Measurements from ENCODE around the gene EBI3.
"Not testable (repeated sequence)": the region's sequence is repeated elsewhere in the genome, so short reads cannot be mapped to it uniquely, and the experiment has no call there.

The EBI3 gene

GRCh38 chr19:4184718-4185352 lies 44.5 kb upstream of the EBI3 start:
- H3K27me3 Mint-ChIP-seq (ENCODE audit: low read depth, poor library complexity) = peaks cover 29% of the 10 kb centered on the region
- no peak for TF ChIP-seq CTCF (IDR thresholded peaks at IDR 0.05)
- H3K4me1 Mint-ChIP-seq = peaks cover 48% of the 10 kb centered on the region
- no peaks in the 10 kb centered on the region for H3K9me3 Mint-ChIP-seq
- no peak overlapping the region for H3K27ac Mint-ChIP-seq
- H3K36me3 Mint-ChIP-seq (ENCODE audit: low read depth) = peaks cover 4% of the 10 kb centered on the region
- no peak for DNase-seq
- H3K4me3 Mint-ChIP-seq = no peak overlapping the region

GRCh38 chr19:4185413-4186086 lies 43.8 kb upstream of the EBI3 start:
- Mint-ChIP-seq H3K4me1 (peaks cover 48% of the 10 kb centered on the region), H3K9me3 (no peaks in the 10 kb centered on the region), H3K27me3 (ENCODE audit: low read depth, poor library complexity) (peaks cover 29% of the 10 kb centered on the region), H3K4me3 (no peak overlapping the region), H3K36me3 (ENCODE audit: low read depth) (no peaks in the 10 kb centered on the region), H3K27ac (no peak overlapping the region)
- no peak for DNase-seq
- TF ChIP-seq CTCF (IDR thresholded peaks at IDR 0.05) = no peak

GRCh38 chr19:4186087-4186993 lies 43.0 kb upstream of the EBI3 start:
- peak; percentile 94 for DNase-seq
- Mint-ChIP-seq H3K4me3 (no peak overlapping the region), H3K4me1 (peaks cover 50% of the 10 kb centered on the region), H3K36me3 (ENCODE audit: low read depth) (no peaks in the 10 kb centered on the region), H3K9me3 (no peaks in the 10 kb centered on the region), H3K27ac (no peak overlapping the region), H3K27me3 (ENCODE audit: low read depth, poor library complexity) (peaks cover 29% of the 10 kb centered on the region)
- TF ChIP-seq CTCF (IDR thresholded peaks at IDR 0.05) = peak; percentile 83

GRCh38 chr19:4187313-4188122 lies 41.8 kb upstream of the EBI3 start:
- TF ChIP-seq CTCF (IDR thresholded peaks at IDR 0.05) = no peak
- no peak overlapping the region for H3K4me3 Mint-ChIP-seq
- no peaks in the 10 kb centered on the region for H3K36me3 Mint-ChIP-seq (ENCODE audit: low read depth)
- H3K27me3 Mint-ChIP-seq (ENCODE audit: low read depth, poor library complexity) = peaks cover 29% of the 10 kb centered on the region
- H3K4me1 Mint-ChIP-seq = peaks cover 41% of the 10 kb centered on the region
- H3K27ac Mint-ChIP-seq = no peak overlapping the region
- H3K9me3 Mint-ChIP-seq = no peaks in the 10 kb centered on the region
- DNase-seq = no peak

- no peak overlapping the region for H3K4me3 Mint-ChIP-seq
- H3K27ac Mint-ChIP-seq = no peak overlapping the region
- H3K4me1 Mint-ChIP-seq = peaks cover 27% of the 10 kb centered on the region
- H3K27me3 Mint-ChIP-seq (ENCODE audit: low read depth, poor library complexity) = peaks cover 37% of the 10 kb centered on the region
- no peaks in the 10 kb centered on the region for H3K9me3 Mint-ChIP-seq
- DNase-seq = no peak
- no peak for TF ChIP-seq CTCF (IDR thresholded peaks at IDR 0.05)
- no peaks in the 10 kb centered on the region for H3K36me3 Mint-ChIP-seq (ENCODE audit: low read depth)
Observed at GRCh38 chr19:4189641-4190040, 39.7 kb upstream of the EBI3 start.

- peaks cover 48% of the 10 kb centered on the region for H3K27me3 Mint-ChIP-seq (ENCODE audit: low read depth, poor library complexity)
Observed at GRCh38 chr19:4192537-4192936, 36.8 kb upstream of the EBI3 start.

More at GRCh38 chr19:4192537-4192936, 36.8 kb upstream of the EBI3 start:
- not testable (repeated sequence) for H3K36me3 Mint-ChIP-seq (ENCODE audit: low read depth); H3K27ac Mint-ChIP-seq; DNase-seq; H3K9me3 Mint-ChIP-seq; H3K4me3 Mint-ChIP-seq
- H3K4me1 Mint-ChIP-seq = peaks cover 17% of the 10 kb centered on the region

Data from nephron progenitor cell (in vitro differentiated cells).